HepG2 (cell line): ENCODE measurements around the gene ZNF384. TPM values are rescaled to one million over a fixed set of nuclear protein-coding genes. Genes with fewer than 3 reads are reported as not detected.
A peak's percentile ranks its signal among the peaks of the same experiment; 100 is the strongest.

Source experiments
- ARID2 ChIP-seq: sonication (generic); formaldehyde crosslinking; IDR thresholded peaks from 2 replicates; pipeline ENCODE4 v1.8.1; 2022; ENCODE audit warnings: mild to moderate bottlenecking, missing genetic modification reagents, borderline replicate concordance
- CSRNP2 ChIP-seq: sonication (generic); formaldehyde crosslinking; conservative IDR thresholded peaks from 2 replicates; pipeline ENCODE4 v1.8.0; 2022; ENCODE audit warnings: low read depth, missing genetic modification reagents
- E2F2 ChIP-seq: sonication (generic); formaldehyde crosslinking; IDR thresholded peaks from 2 replicates; pipeline ENCODE4 v1.4.0; 2020; ENCODE audit warnings: missing genetic modification reagents, borderline replicate concordance
- GTF3A ChIP-seq: sonication (generic); formaldehyde crosslinking; conservative IDR thresholded peaks from 2 replicates; pipeline ENCODE4 v1.4.0; 2020; ENCODE audit warnings: mild to moderate bottlenecking, missing genetic modification reagents
- HNRNPUL1 ChIP-seq: fragments of 200-400 bp; formaldehyde crosslinking; IDR thresholded peaks from 2 replicates; pipeline ENCODE4 v1.6.1; 2017; ENCODE audit warnings: low read depth, mild to moderate bottlenecking, low read length, moderate library complexity
- NONO ChIP-seq, 2 experiments: fragments of 450-650 bp in 1 of 2; sonication (generic) in 1 of 2; formaldehyde crosslinking in 1 of 2; IDR thresholded peaks in 1 of 2; conservative IDR thresholded peaks in 1 of 2; 2 replicates each; pipeline versions ENCODE4 v1.6.1 to v1.8.0; 2017 to 2022; ENCODE audit warnings: mild to moderate bottlenecking in 1 of 2, missing genetic modification reagents in 1 of 2, moderate library complexity in 1 of 2
- RAD21 ChIP-seq: fragments of 450-650 bp; formaldehyde crosslinking; IDR thresholded peaks from 2 replicates; pipeline ENCODE4 v1.5.0; 2020; ENCODE audit warnings: mild to moderate bottlenecking
- RFXANK ChIP-seq: IDR thresholded peaks from 2 replicates; pipeline ENCODE4 v1.6.1; 2016
- SMARCC2 ChIP-seq: fragments of 450-650 bp; IDR thresholded peaks from 2 replicates; pipeline ENCODE4 v1.6.1; 2017; ENCODE audit warnings: antibody characterized with exemption, mild to moderate bottlenecking
- SMARCE1 ChIP-seq: fragments of 450-650 bp; IDR thresholded peaks from 2 replicates; pipeline ENCODE4 v1.6.1; 2017; ENCODE audit warnings: borderline replicate concordance
- SP4 ChIP-seq: sonication (generic); formaldehyde crosslinking; IDR thresholded peaks from 2 replicates; pipeline ENCODE4 v1.8.1; 2023; ENCODE audit warnings: mild to moderate bottlenecking, missing genetic modification reagents
- ZBTB37 ChIP-seq: sonication (generic); formaldehyde crosslinking; IDR thresholded peaks from 2 replicates; pipeline ENCODE4 v1.4.0; 2020; ENCODE audit warnings: mild to moderate bottlenecking, missing genetic modification reagents
- ZFP82 ChIP-seq: sonication (generic); formaldehyde crosslinking; IDR thresholded peaks from 2 replicates; pipeline ENCODE4 v1.5.1; 2020; ENCODE audit warnings: mild to moderate bottlenecking, missing genetic modification reagents, borderline replicate concordance
- ZNF136 ChIP-seq: sonication (generic); formaldehyde crosslinking; IDR thresholded peaks from 2 replicates; pipeline ENCODE4 v1.8.1; 2022; ENCODE audit warnings: low read depth, mild to moderate bottlenecking, moderate library complexity, missing genetic modification reagents
- ZNF383 ChIP-seq: sonication (generic); formaldehyde crosslinking; IDR thresholded peaks from 2 replicates; pipeline ENCODE4 v1.4.0; 2020; ENCODE audit warnings: missing genetic modification reagents, mild to moderate bottlenecking, borderline replicate concordance
- ZNF512B ChIP-seq: sonication (generic); formaldehyde crosslinking; IDR thresholded peaks from 2 replicates; pipeline ENCODE4 v1.5.1; 2020; ENCODE audit warnings: missing genetic modification reagents, mild to moderate bottlenecking, borderline replicate concordance
- ZSCAN12 ChIP-seq: sonication (generic); formaldehyde crosslinking; IDR thresholded peaks from 2 replicates; pipeline ENCODE4 v1.9.0; 2021; ENCODE audit warnings: mild to moderate bottlenecking, missing genetic modification reagents
- polyA plus RNA-seq, 8 experiments: library from polyadenylated mRNA; depleted of rRNA in 3 of 8; stranded (reverse) in 7 of 8; unstranded in 1 of 8; fragments of >200 nt; fragmentation: Illumina TruSeq in 4 of 8; extraction: Trizol in 4 of 8; gene quantifications; 2 replicates each; pipeline versions ENCODE4 v1.2.1 to v1.2.3, GENCODE V29; 2011 to 2016; ENCODE audit warnings: low read depth in 4 of 8, missing spikeins in 1 of 8, mixed read lengths in 1 of 8; ENCODE audit not compliant: insufficient read depth in 1 of 8
- total RNA-seq, 5 experiments: library from RNA; depleted of rRNA; stranded (reverse); fragments of >200 nt; fragmentation: Illumina TruSeq; extraction: Trizol; gene quantifications; 2 replicates each; pipeline ENCODE4 v1.2.3, GENCODE V29; 2016; ENCODE audit warnings: low read depth in 1 of 5

Gene ZNF384
- total and polyA plus RNA-seq, 2 of the 13 experiments (the other 11 are each of a cell fraction or from before 2014, with no cell fraction given): 23.6 to 55.3 TPM

- TF ChIP-seq ZNF512B (CRISPR knock-in tag): no peak
- TF ChIP-seq E2F2 (CRISPR knock-in tag): no peak; the same call in 1 of the 2 replicates
- TF ChIP-seq ARID2 (CRISPR knock-in tag): no peak
- TF ChIP-seq ZNF383 (CRISPR knock-in tag): no peak
- no peak for TF ChIP-seq GTF3A
- no peak for TF ChIP-seq CSRNP2 (CRISPR knock-in tag)
- 0 out of 2 replicates have a peak, but pooled peaks have one; percentile 12 for TF ChIP-seq RAD21 (CRISPR knock-in tag)
- TF ChIP-seq SP4 (CRISPR knock-in tag): peak; percentile 93
- TF ChIP-seq RFXANK (CRISPR knock-in tag): 0 out of 2 replicates have a peak, but pooled peaks have one; percentile 54
- peak; percentile 68; the same call in 1 of the 2 replicates for TF ChIP-seq ZNF136 (CRISPR knock-in tag)
- no peak for TF ChIP-seq ZFP82 (CRISPR knock-in tag)
- no peak for TF ChIP-seq SMARCE1
- TF ChIP-seq HNRNPUL1: no peak
- no peak for TF ChIP-seq ZBTB37 (CRISPR knock-in tag)
- 0 out of 2 replicates have a peak, but pooled peaks have one; percentile 16 for TF ChIP-seq SMARCC2
- TF ChIP-seq NONO (IDR thresholded peaks at IDR 0.05): no peak
- TF ChIP-seq NONO (CRISPR knock-in tag; conservative IDR thresholded peaks at IDR 0.05): peak; percentile 75
- TF ChIP-seq ZSCAN12 (CRISPR knock-in tag): no peak
These were observed 26.1 kb downstream of the ZNF384 start, which contains the start of gene ING4 (continued) for GRCh38 chr12:6662906-6663742.
